ENCODE results near the gene EPB41L3.

Gene EPB41L3

DNA sequence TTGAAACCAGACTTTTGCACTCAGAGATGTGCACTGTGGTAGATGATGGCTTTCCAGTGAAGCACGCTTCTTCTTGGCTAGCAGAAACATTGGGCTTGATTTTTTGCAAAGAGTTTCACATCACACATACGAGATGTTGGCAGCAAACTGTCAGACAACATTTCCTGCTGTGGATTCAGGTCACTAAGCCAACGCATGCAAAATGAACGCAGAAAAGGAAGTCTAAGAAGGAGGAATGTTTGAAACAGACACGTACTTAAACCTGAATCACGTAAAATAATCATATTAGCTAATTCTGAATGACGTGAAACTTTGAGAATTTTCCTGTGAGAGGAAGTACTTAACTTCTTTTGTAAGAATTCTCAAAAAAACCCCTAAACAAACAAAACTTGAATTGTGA lies 88.1 kb downstream of the EPB41L3 start:
- no peaks in the 10 kb centered on the region for H3K4me1 ChIP-seq (ENCODE audit: insufficient read depth, low read length, severe bottlenecking)
- H3K36me3 ChIP-seq (ENCODE audit: insufficient read depth, low read length) = no peaks in the 10 kb centered on the region
- no peaks in the 10 kb centered on the region for H3K27me3 ChIP-seq (ENCODE audit: insufficient read depth, low read length)
- H3K27ac ChIP-seq (ENCODE audit: low read depth, low read length, poor library complexity, severe bottlenecking) = no peak overlapping the region
- H3K4me2 ChIP-seq (ENCODE audit: low read length) = no peak overlapping the region
- no peak for TF ChIP-seq EZH2 (IDR thresholded peaks at IDR 0.05; ENCODE audit: borderline replicate concordance, low read length)
- TF ChIP-seq, protein P1, sequence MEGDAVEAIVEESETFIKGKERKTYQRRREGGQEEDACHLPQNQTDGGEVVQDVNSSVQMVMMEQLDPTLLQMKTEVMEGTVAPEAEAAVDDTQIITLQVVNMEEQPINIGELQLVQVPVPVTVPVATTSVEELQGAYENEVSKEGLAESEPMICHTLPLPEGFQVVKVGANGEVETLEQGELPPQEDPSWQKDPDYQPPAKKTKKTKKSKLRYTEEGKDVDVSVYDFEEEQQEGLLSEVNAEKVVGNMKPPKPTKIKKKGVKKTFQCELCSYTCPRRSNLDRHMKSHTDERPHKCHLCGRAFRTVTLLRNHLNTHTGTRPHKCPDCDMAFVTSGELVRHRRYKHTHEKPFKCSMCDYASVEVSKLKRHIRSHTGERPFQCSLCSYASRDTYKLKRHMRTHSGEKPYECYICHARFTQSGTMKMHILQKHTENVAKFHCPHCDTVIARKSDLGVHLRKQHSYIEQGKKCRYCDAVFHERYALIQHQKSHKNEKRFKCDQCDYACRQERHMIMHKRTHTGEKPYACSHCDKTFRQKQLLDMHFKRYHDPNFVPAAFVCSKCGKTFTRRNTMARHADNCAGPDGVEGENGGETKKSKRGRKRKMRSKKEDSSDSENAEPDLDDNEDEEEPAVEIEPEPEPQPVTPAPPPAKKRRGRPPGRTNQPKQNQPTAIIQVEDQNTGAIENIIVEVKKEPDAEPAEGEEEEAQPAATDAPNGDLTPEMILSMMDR (IDR thresholded peaks at IDR 0.05; ENCODE audit: low read length) = no peak
- H3F3A ChIP-seq (ENCODE audit: insufficient read depth, low read length) = no peaks in the 10 kb centered on the region
- no peaks in the 10 kb centered on the region for H3K9me3 ChIP-seq (ENCODE audit: low read length)
- no peaks in the 10 kb centered on the region for H4K20me1 ChIP-seq (ENCODE audit: insufficient read depth, low read length)
- H3K9ac ChIP-seq (ENCODE audit: low read length) = no peak overlapping the region
- H2AFZ ChIP-seq (ENCODE audit: low read length) = no peak overlapping the region
- H3K4me3 ChIP-seq (ENCODE audit: low read depth, low read length, poor library complexity, severe bottlenecking) = no peak overlapping the region
- H3K9me2 ChIP-seq (ENCODE audit: low read depth, low read length) = no peaks in the 10 kb centered on the region
- H3K79me2 ChIP-seq (ENCODE audit: insufficient read depth, low read length) = no peaks in the 10 kb centered on the region

DNA sequence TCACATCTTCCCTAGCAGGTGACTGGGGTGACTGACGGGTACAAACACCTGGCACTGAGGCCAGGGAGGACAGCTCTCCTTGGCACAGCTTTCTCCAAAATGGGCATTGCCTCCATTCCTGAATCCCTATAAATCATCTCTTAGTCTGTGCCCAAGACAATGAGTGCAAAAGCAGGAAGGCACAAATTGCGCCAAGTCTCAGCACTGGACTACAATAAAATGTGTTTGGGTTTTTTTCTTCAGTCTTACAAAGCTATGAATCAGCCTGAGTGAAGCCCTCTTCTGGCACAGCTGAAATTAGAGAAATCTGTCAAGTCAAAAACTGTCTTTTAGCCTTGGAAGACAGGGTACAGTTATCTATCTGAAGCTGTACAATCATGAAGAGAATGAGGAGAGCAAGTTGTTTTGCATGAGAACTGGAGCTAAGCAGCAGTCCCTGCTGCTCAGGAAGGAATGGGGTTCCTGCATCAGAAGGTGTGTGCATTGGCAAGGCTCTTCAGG lies 90.8 kb downstream of the EPB41L3 start:
- Histone ChIP-seq H3K9me2 (ENCODE audit: low read depth, low read length) (no peaks in the 10 kb centered on the region), H3K4me3 (ENCODE audit: low read depth, low read length, poor library complexity, severe bottlenecking) (no peak overlapping the region), H2AFZ (ENCODE audit: low read length) (no peak overlapping the region), H3K79me2 (ENCODE audit: insufficient read depth, low read length) (no peaks in the 10 kb centered on the region), H3K27me3 (ENCODE audit: insufficient read depth, low read length) (no peaks in the 10 kb centered on the region), H3K36me3 (ENCODE audit: insufficient read depth, low read length) (no peaks in the 10 kb centered on the region), H3K27ac (ENCODE audit: low read depth, low read length, poor library complexity, severe bottlenecking) (no peak overlapping the region), H3K9ac (ENCODE audit: low read length) (no peak overlapping the region), H3K4me2 (ENCODE audit: low read length) (no peak overlapping the region), H3K9me3 (ENCODE audit: low read length) (no peaks in the 10 kb centered on the region), H3K4me1 (ENCODE audit: insufficient read depth, low read length, severe bottlenecking) (no peaks in the 10 kb centered on the region), H3F3A (ENCODE audit: insufficient read depth, low read length) (no peaks in the 10 kb centered on the region), H4K20me1 (ENCODE audit: insufficient read depth, low read length) (no peaks in the 10 kb centered on the region)
- TF ChIP-seq, protein P1 (IDR thresholded peaks at IDR 0.05; ENCODE audit: low read length) = no peak
- TF ChIP-seq EZH2 (IDR thresholded peaks at IDR 0.05; ENCODE audit: borderline replicate concordance, low read length) = no peak

DNA sequence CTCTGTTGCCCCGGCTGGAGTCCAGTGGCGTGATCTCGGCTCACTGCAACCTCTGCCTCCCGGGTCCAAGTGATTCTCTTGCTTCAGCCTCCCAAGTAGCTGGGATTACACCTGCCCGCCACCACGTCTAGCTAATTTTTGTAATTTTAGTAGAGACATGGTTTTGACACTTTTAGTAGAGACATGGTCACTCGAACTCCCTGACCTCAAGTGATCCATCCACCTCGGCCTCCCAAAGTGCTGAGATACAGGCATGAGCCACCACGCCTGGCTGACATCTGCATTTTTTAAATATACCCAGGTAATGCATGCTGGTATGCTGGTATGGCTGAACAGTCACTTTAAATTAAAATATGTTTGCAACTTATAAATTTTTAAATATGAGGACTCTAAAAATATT lies 91.9 kb downstream of the EPB41L3 start:
- no peak for TF ChIP-seq EZH2 (IDR thresholded peaks at IDR 0.05; ENCODE audit: borderline replicate concordance, low read length)
- TF ChIP-seq, protein P1 (IDR thresholded peaks at IDR 0.05; ENCODE audit: low read length) = no peak
- no peaks in the 10 kb centered on the region for H3F3A ChIP-seq (ENCODE audit: insufficient read depth, low read length)
- H3K9me3 ChIP-seq (ENCODE audit: low read length) = no peaks in the 10 kb centered on the region
- no peaks in the 10 kb centered on the region for H3K79me2 ChIP-seq (ENCODE audit: insufficient read depth, low read length)
- no peak overlapping the region for H3K9ac ChIP-seq (ENCODE audit: low read length)
- H3K27ac ChIP-seq (ENCODE audit: low read depth, low read length, poor library complexity, severe bottlenecking) = no peak overlapping the region
- no peaks in the 10 kb centered on the region for H3K4me1 ChIP-seq (ENCODE audit: insufficient read depth, low read length, severe bottlenecking)
- H4K20me1 ChIP-seq (ENCODE audit: insufficient read depth, low read length) = no peaks in the 10 kb centered on the region
- H3K4me3 ChIP-seq (ENCODE audit: low read depth, low read length, poor library complexity, severe bottlenecking) = no peak overlapping the region
- no peaks in the 10 kb centered on the region for H3K9me2 ChIP-seq (ENCODE audit: low read depth, low read length)
- no peak overlapping the region for H3K4me2 ChIP-seq (ENCODE audit: low read length)
- H2AFZ ChIP-seq (ENCODE audit: low read length) = no peak overlapping the region
- H3K27me3 ChIP-seq (ENCODE audit: insufficient read depth, low read length) = no peaks in the 10 kb centered on the region
- H3K36me3 ChIP-seq (ENCODE audit: insufficient read depth, low read length) = no peaks in the 10 kb centered on the region

Measured in OCI-LY1 (cell line).